SU-DHL-6 (cell line): ENCODE results near the gene CSNK1D.

Source experiments
- H2AFZ ChIP-seq: fragments of 200-600 bp; sonication (generic); 2 replicates; pipeline ENCODE4 v1.6.1; 2014; ENCODE audit warnings: low read depth, mild to moderate bottlenecking, moderate library complexity, mixed read lengths, antibody characterized with exemption, low read length; ENCODE audit not compliant: severe bottlenecking
- H3F3A ChIP-seq: fragments of 200-600 bp; shearing (Covaris generic); 2 replicates; pipeline ENCODE4 v1.6.0; 2016; ENCODE audit warnings: antibody characterized with exemption, mild to moderate bottlenecking; ENCODE audit not compliant: insufficient read depth
- H3K27ac ChIP-seq: fragments of 200-600 bp; sonication (generic); 2 replicates; pipeline ENCODE4 v1.5.1; 2016; ENCODE audit warnings: low read depth, mild to moderate bottlenecking, low read length, moderate library complexity, mixed read lengths
- H3K27me3 ChIP-seq: fragments of 200-600 bp; sonication (generic), shearing (Covaris generic); 2 replicates; pipeline ENCODE4 v1.6.0; 2014; ENCODE audit warnings: mild to moderate bottlenecking, low read length
- H3K36me3 ChIP-seq: fragments of 200-600 bp; sonication (generic); 2 replicates; pipeline ENCODE4 v1.6.1; 2014; ENCODE audit warnings: mild to moderate bottlenecking, low read length, mixed read lengths
- H3K4me2 ChIP-seq: fragments of 300-600, 200-600 bp; shearing (Covaris generic), sonication (generic); 2 replicates; pipeline ENCODE4 v1.6.0; 2014; ENCODE audit warnings: low read length, low read depth, mild to moderate bottlenecking; ENCODE audit not compliant: poor library complexity, severe bottlenecking
- H3K4me3 ChIP-seq: fragments of 200-600 bp; sonication (generic); 2 replicates; pipeline ENCODE4 v1.5.1; 2014; ENCODE audit warnings: antibody characterized with exemption, low read length, mild to moderate bottlenecking, mixed read lengths; ENCODE audit not compliant: insufficient read depth, poor library complexity, severe bottlenecking
- H3K79me2 ChIP-seq: fragments of 200-600 bp; sonication (generic); 2 replicates; pipeline ENCODE4 v1.6.1; 2014; ENCODE audit warnings: mild to moderate bottlenecking, low read length, moderate library complexity; ENCODE audit not compliant: insufficient read depth
- H3K9ac ChIP-seq: fragments of 200-600 bp; sonication (generic); 2 replicates; pipeline ENCODE4 v1.7.0; 2014; ENCODE audit warnings: mild to moderate bottlenecking, low read length
- H3K9me2 ChIP-seq: fragments of 200-600 bp; sonication (generic); replicated peaks from 2 replicates; pipeline ENCODE4 v1.6.1; 2014; ENCODE audit warnings: low read length; ENCODE audit not compliant: insufficient read depth
- H3K9me3 ChIP-seq: fragments of 200-600 bp; sonication (generic); 2 replicates; pipeline ENCODE4 v1.6.1; 2014; ENCODE audit warnings: low read length, mixed read lengths; ENCODE audit not compliant: insufficient read depth
- H4K20me1 ChIP-seq: fragments of 200-600 bp; sonication (generic); 2 replicates; pipeline ENCODE4 v1.6.1; 2014; ENCODE audit warnings: low read depth, mild to moderate bottlenecking, antibody characterized with exemption, low read length, moderate library complexity, mixed read lengths
- CTCF ChIP-seq: fragments of 200-600 bp; sonication (generic); IDR thresholded peaks from one replicate; pipeline ENCODE4 v1.5.1; 2017; ENCODE audit warnings: antibody characterized with exemption, mild to moderate bottlenecking, low read length, moderate library complexity; ENCODE audit not compliant: insufficient read depth, poor library complexity, severe bottlenecking
- EZH2phosphoT487 ChIP-seq: fragments of 200-600 bp; sonication (generic), shearing (Covaris generic); conservative IDR thresholded peaks from 2 replicates; pipeline ENCODE4 v1.6.1; 2018; ENCODE audit warnings: mild to moderate bottlenecking, antibody characterized with exemption, low read length, moderate library complexity, mixed read lengths

CSNK1D gene

GRCh38 chr17:82245134-82246039 is 28.1 kb downstream of the CSNK1D start:
- Histone ChIP-seq H3K27me3 (no peaks in the 10 kb centered on the region), H3K79me2 (peaks cover 4% of the 10 kb centered on the region; the same call in 1 of the 2 replicates), H3K9ac (no peak overlapping the region), H3K36me3 (no peaks in the 10 kb centered on the region), H3F3A (no peaks in the 10 kb centered on the region), H3K4me2 (no peak overlapping the region), H3K4me3 (no peak overlapping the region), H3K9me3 (no peaks in the 10 kb centered on the region), H4K20me1 (no peaks in the 10 kb centered on the region), H3K9me2 (no peaks in the 10 kb centered on the region), H3K27ac (no peak overlapping the region), H2AFZ (no peak overlapping the region)
- TF ChIP-seq EZH2phosphoT487 = no peak
- no peak for TF ChIP-seq CTCF

GRCh38 chr17:82244413-82245133 is 28.9 kb downstream of the CSNK1D start:
- TF ChIP-seq EZH2phosphoT487 (no peak), CTCF (no peak)
- Histone ChIP-seq H3K4me3 (no peak overlapping the region), H3K9me2 (no peaks in the 10 kb centered on the region), H2AFZ (no peak overlapping the region), H3F3A (no peaks in the 10 kb centered on the region), H3K4me2 (no peak overlapping the region), H3K9ac (no peak overlapping the region), H3K36me3 (no peaks in the 10 kb centered on the region), H4K20me1 (no peaks in the 10 kb centered on the region), H3K27ac (no peak overlapping the region), H3K79me2 (peaks cover 4% of the 10 kb centered on the region; the same call in 1 of the 2 replicates), H3K9me3 (no peaks in the 10 kb centered on the region), H3K27me3 (no peaks in the 10 kb centered on the region)

GRCh38 chr17:82243648-82244412 is 29.7 kb downstream of the CSNK1D start:
- no peak overlapping the region for H3K4me2 ChIP-seq
- no peaks in the 10 kb centered on the region for H4K20me1 ChIP-seq
- H3K9ac ChIP-seq = no peak overlapping the region
- no peaks in the 10 kb centered on the region for H3F3A ChIP-seq
- H3K9me3 ChIP-seq = no peaks in the 10 kb centered on the region
- no peaks in the 10 kb centered on the region for H3K36me3 ChIP-seq
- H3K27me3 ChIP-seq = no peaks in the 10 kb centered on the region
- no peaks in the 10 kb centered on the region for H3K9me2 ChIP-seq
- no peak overlapping the region for H3K4me3 ChIP-seq
- no peak overlapping the region for H2AFZ ChIP-seq
- H3K27ac ChIP-seq = no peak overlapping the region
- no peak for TF ChIP-seq CTCF
- peaks cover 4% of the 10 kb centered on the region; the same call in 1 of the 2 replicates for H3K79me2 ChIP-seq
